GM21529 (cell line): Measurements from ENCODE around the gene RERE.

Experiments used
- ATAC-seq: cut with Tn5 transposase; IDR thresholded peaks from one replicate; pipeline ENCODE4 v1.9.1; 2021; ENCODE audit not compliant: unreplicated experiment

Gene RERE

GRCh38 chr1:8358241-8358896 lies 459.1 kb downstream of the RERE start:
- ATAC-seq = no peak

GRCh38 chr1:8357329-8358101 lies 459.9 kb downstream of the RERE start:
- no peak for ATAC-seq

- no peak for ATAC-seq
Measured at GRCh38 chr1:8356256-8357209, 460.9 kb downstream of the RERE start.

GRCh38 chr1:8355439-8356255 lies 461.8 kb downstream of the RERE start:
- no peak for ATAC-seq

- no peak for ATAC-seq
Measured at GRCh38 chr1:8354038-8354437, 463.4 kb downstream of the RERE start.

GRCh38 chr1:8352886-8353785 lies 464.3 kb downstream of the RERE start:
- no peak for ATAC-seq

- no peak for ATAC-seq
Measured at GRCh38 chr1:8352471-8352845, 465.0 kb downstream of the RERE start.

DNA sequence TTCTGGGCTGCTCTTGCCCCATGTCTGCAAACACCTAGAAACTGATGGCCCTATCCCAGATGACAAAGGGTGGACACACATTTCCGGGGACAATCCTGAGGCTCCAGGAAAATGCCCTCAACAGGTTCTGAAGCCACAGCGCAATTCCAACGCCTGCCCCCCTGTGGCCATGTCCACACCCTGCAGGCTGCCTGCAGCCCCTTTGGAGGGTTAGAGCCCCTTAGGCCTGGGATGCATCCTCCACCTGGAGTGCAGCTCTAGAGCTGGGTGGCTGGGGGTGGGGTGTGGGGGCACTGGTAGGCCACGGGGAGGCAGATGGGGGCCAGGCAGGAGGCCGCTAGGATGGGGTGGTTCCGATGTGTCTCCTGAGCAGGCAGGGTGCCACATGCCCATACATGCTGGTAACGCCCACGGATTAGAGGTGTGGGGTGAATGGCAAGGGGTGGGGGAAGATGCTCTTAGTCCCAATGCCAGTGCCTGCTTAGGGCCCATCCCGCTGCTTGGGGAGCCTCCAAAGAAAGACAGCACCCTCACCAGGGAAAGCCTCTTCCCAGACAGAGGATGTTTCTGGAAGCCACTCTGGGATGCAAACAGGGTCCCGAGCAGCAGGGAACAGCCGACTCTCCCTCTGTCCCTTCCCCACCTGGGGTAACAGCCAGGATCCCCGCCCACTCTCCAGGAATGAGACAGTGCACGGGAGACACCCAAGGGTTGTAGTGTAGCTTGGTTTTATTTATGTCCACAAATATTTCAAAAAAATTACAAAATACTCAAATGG lies 465.6 kb downstream of the RERE start:
- no peak for ATAC-seq

- no peak for ATAC-seq
Measured at GRCh38 chr1:8350914-8351684, 466.3 kb downstream of the RERE start.

GRCh38 chr1:8349961-8350360 lies 467.5 kb downstream of the RERE start:
- no peak for ATAC-seq

GRCh38 chr1:8349473-8349865 lies 468.0 kb downstream of the RERE start:
- no peak for ATAC-seq

GRCh38 chr1:8348777-8349472 lies 468.5 kb downstream of the RERE start:
- ATAC-seq = no peak

DNA sequence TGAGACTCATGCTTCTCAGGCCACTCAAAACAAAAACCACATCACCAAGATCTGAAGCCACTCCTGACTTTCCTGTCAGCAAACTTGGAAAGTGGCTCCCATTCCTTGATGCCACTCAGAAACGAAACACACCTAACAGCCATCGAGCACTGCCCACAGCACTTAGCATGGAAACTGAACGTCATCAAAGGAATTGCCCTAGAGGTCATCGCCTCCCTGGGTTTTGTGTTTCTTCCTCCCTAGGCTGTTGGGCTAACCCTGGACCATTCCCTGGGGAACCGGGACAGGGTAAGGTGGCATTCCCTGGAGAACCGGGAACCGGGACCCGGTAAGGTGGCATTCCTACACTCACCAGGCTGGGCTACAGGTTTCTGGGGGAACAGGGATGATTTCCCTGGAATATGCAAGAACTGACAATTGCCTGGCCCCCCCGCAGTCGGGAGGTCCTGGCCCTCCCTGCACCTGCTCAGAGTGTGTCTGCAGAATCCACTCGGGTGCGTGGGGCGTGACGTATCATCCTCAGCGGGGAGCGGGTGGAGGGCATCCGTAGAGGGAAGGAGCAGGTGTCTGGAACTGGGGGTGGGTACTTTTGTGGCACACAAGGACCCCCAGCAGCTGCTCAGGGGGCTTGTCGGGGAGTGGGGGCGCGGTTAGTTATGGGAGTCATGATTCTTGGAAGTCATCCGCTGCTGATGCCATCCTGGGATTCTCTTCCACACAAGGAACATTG lies 469.2 kb downstream of the RERE start:
- no peak for ATAC-seq

DNA sequence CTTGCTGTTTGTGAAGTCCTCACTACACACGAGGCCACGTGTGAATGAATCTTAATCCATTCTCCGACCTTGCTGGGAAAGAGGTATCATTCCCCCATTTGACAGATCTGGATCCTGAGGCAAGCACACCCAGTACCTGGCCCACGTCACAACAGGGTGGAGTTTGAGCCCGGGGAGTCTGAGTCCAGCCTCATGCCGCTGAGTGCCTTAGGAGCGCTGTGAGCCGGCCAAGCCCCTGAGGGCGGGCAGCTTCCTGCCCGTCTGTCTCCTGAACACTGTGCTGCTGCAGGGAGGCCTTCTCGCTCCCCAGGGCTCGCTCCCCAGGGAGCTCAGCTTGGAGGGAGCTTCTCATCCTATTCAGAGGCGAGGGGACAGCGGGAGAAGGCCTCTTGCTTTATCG lies 469.8 kb downstream of the RERE start:
- ATAC-seq = no peak

- ATAC-seq = no peak
Measured at GRCh38 chr1:8345621-8346415, 471.6 kb downstream of the RERE start.

GRCh38 chr1:8344893-8345507 lies 472.4 kb downstream of the RERE start:
- ATAC-seq = no peak
